ENCODE data around the gene MRPL9. TPM values are rescaled to one million over a fixed set of nuclear protein-coding genes. Genes with fewer than 3 reads are reported as not detected.

The MRPL9 gene
- 100 to 1,000 TPM in 1 of 2 donors, 10 to 100 TPM in 1; 58.2 to 119 TPM for total RNA-seq

DNA sequence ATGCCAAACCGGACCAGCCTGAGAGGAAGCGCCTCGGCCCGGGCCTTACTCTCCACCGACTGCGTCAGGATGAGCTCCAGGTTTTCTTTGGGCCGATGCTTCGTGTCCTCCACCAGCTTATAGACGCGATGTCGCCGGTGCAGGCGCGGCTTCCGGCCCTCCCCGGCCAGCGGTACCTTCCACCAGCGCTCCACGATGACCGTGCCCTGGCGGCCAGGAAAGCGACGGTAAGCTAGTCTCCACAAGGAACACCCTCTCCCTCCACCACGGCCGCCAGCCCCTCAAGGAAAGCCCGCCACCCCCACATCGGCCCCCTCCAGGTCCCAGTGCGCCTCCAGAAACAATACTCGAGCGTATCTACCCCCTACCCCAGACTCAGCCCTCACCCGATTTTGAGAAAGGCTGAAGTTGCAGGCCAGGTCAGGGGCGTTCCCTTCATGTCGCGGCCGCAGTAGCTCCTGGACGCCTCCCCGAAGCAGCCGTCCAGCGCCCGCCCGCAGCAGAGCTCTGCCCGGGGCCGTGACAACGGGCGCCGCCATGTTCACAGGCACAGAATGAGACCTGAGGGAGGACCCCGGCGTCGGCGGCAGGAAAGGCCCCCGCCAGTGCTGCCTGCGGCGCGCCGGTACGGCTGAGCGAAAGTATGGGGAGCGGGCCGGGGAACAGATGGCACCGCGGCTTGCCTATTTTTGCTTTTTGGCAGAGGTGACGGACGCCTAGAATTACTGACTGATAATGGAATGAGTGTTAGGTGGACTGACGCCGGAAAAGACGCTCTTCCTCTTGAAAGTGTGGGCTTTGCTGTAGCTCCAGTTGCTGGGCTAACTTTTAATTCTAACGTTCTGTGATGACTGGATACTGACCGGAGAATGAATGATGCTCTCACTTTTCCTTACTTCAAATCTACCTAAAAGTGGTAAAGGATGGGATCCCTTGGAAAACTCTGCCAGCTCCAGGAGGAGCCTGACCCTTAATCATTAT, at the start of gene MRPL9:
Gene MRPL9 (minus strand): TSS at position 556 of the 981 bp plus-strand sequence. CDS start 17 bp downstream, at position 539.

GRCh38 chr1:151805066-151805820, 41.9 kb upstream of the MRPL9 start, which contains the start of gene LINGO4:
LINGO4 (minus strand) TSS chr1:151805419; CDS start chr1:151802704, 2,715 bp downstream.

DNA sequence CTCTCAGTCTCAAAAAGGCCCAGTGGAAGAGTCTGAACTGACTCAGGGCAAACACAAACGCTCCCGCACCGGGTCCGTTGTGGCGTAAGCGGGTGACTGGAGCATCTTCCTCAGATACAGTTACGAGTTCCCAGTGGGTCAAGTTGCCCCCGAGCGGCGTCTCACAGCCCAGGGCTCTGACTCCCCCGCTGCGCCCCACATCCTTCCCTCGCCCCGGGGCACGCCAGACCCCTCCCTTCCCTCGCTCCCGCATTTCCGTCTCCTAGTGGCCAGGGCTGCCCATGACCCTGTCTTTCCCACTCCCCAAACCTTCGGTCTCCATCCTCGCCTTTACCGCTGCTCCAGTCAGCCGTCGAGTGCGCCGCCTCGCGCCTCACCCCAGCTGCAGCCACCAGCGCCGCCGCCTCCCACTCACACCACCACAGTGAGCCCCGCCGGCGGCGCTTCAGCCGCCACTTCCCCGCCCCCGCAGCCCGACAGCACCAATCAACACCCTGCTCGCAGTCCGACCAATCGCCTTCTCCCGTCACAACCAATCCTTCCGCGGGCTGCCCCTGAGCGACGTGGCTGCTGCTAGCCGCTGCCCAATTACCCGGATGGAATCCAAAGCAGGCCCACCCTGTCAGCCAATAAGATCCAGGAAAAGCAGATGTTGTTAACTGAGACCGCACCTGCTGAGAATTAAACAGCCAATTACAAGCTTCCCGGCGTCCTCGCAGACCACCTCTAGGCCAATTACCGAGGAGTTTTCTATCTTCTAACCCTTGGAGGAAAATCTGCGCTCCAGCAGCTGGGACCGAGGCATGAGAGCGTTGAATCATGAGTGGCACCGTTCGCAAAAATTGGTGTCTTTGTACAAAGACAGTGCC, 27.0 kb upstream of the MRPL9 start, which contains the start of gene TDRKH:
Gene TDRKH (minus strand): TSS at position 430 of the 869 bp plus-strand sequence. CDS start 7,478 bp downstream, outside the sequence.

GRCh38 chr1:151720974-151721787, 42.1 kb downstream of the MRPL9 start, which contains the start of gene RIIAD1:
RIIAD1 (plus strand) TSS chr1:151721522; CDS start chr1:151721537, 15 bp downstream.

DNA sequence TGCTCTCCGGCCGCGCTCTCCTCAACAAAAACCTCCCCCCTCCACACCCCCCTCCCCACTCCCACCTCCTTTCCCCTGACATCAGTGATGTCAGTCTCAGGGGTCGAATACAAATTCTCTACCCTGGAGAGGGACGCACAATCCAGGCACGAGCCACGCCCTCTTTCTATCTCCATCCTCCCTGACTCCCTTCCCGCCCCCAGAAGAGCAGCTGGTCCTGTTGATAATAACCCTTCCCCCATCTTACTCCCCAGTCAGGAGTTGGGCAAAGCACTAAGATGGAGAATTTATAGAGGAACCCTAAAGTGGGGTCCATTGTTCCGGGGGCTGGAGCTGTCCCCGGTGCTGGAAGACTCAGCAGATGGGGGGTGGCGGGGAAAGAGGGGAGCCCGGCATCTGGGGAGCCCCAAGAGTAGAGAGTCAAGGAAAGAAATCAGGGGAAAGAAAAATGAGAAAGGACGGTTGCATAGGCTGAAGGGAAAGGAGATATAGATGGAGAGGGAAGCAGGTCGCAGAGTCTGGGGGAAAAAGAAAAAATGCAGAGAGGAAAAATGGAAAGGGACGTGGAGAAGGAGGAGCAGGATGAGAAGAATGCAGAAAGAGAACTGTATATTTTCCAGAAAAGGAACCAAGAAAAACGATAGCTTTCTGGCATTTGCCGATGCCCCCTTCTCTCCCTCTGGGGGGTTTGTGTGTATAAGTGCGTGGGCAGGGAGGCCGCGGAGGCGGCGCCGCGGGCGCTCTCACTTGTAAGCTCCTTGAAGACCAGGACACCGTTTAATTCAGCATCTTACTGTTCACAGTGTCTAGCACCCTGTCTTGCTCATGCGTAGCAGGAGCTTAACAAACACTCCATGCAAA, 46.3 kb downstream of the MRPL9 start, which contains the start of gene CELF3:
Gene CELF3 (minus strand): TSS at position 33 of the 861 bp plus-strand sequence. CDS start 783 bp downstream, outside the sequence.

Small RNAs within 50 kb of the gene (small RNA-seq; reads per million reads assigned to genes)
- 0 reads per million in 2 donors for gene RNU6-662P

Other genes with a start within 250 kb of the MRPL9 start
- gene TUFT1, start 223.2 kb downstream of the MRPL9 start, total RNA-seq, result 10 to 100 TPM; 16.7 to 24.1 TPM
- 10 to 100 TPM; 44.0 to 58.6 TPM for gene SNX27, start 151.4 kb downstream of the MRPL9 start, total RNA-seq
- not detected for gene CELF3, start 46.7 kb downstream of the MRPL9 start, total RNA-seq
- gene RIIAD1, start 42.0 kb downstream of the MRPL9 start, total RNA-seq, result not detected
- 1 to 10 TPM; 1.7 to 2.7 TPM for gene TDRKH, start 27.0 kb upstream of the MRPL9 start, total RNA-seq
- gene LINGO4, start 41.9 kb upstream of the MRPL9 start, total RNA-seq, result not detected
- gene RORC, start 68.3 kb upstream of the MRPL9 start, total RNA-seq, result not detected
- gene C2CD4D, start 76.3 kb upstream of the MRPL9 start, total RNA-seq, result under 1 TPM; 0.33 to 0.69 TPM
- not detected for gene THEM5, start 90.2 kb upstream of the MRPL9 start, total RNA-seq
- 10 to 100 TPM; 12.0 to 20.3 TPM for gene THEM4, start 146.0 kb upstream of the MRPL9 start, total RNA-seq
- 100 to 1,000 TPM in 1 of 2 donors, 10 to 100 TPM in 1; 41.3 to 111 TPM for gene S100A10, start 230.4 kb upstream of the MRPL9 start, total RNA-seq

All from melanocyte of skin (primary cell).